Activated CD8-positive, alpha-beta memory T cell treated with anti-CD3 and anti-CD28 coated beads for 24 hours (primary cell): ENCODE data around the gene TGFB1I1.
A peak's percentile ranks its signal among the peaks of the same experiment; 100 is the strongest.
"Not testable (repeated sequence)": the region's sequence is repeated elsewhere in the genome, so short reads cannot be mapped to it uniquely, and the experiment has no call there.

ENCODE experiments used
- DNase-seq: peaks from one replicate; pipeline ENCODE4 v3.0.0-alpha.2; 2020

Gene TGFB1I1

DNA sequence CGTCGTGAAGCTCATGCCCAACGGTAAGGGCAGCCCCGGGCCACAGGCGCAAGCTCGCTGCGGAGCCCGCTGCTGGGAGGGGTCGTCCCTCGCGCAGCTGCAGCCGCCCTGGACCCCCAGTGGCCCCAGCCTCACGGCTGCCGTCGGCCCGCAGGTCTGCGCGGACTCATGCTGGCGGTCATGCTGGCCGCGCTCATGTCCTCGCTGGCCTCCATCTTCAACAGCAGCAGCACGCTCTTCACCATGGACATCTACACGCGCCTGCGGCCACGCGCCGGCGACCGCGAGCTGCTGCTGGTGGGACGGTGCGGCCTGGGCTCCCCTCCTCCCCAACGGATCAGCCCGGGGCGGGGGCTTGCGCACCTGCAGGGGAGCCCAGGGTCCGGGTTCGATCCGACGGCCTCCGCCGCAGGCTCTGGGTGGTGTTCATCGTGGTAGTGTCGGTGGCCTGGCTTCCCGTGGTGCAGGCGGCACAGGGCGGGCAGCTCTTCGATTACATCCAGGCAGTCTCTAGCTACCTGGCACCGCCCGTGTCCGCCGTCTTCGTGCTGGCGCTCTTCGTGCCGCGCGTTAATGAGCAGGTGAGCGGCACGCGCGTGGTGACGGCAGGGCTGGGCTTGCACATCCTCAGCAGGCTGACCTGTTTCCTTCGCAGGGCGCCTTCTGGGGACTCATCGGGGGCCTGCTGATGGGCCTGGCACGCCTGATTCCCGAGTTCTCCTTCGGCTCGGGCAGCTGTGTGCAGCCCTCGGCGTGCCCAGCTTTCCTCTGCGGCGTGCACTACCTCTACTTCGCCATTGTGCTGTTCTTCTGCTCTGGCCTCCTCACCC is 16.7 kb downstream of the TGFB1I1 start:
- DNase-seq, result no peak

DNA sequence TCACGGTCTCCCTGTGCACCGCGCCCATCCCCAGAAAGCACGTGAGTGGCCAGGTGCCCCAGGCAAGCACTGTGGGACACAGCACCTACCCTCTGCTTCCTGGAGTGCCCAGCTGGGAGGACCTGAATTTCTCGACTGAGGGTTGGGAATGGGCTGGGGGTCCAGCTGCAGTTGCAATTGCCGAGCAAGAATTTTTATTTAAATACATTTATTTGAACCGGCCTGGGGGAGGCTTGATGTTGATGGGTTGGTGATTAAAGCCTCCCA is 17.3 kb downstream of the TGFB1I1 start:
- no peak for DNase-seq

DNA sequence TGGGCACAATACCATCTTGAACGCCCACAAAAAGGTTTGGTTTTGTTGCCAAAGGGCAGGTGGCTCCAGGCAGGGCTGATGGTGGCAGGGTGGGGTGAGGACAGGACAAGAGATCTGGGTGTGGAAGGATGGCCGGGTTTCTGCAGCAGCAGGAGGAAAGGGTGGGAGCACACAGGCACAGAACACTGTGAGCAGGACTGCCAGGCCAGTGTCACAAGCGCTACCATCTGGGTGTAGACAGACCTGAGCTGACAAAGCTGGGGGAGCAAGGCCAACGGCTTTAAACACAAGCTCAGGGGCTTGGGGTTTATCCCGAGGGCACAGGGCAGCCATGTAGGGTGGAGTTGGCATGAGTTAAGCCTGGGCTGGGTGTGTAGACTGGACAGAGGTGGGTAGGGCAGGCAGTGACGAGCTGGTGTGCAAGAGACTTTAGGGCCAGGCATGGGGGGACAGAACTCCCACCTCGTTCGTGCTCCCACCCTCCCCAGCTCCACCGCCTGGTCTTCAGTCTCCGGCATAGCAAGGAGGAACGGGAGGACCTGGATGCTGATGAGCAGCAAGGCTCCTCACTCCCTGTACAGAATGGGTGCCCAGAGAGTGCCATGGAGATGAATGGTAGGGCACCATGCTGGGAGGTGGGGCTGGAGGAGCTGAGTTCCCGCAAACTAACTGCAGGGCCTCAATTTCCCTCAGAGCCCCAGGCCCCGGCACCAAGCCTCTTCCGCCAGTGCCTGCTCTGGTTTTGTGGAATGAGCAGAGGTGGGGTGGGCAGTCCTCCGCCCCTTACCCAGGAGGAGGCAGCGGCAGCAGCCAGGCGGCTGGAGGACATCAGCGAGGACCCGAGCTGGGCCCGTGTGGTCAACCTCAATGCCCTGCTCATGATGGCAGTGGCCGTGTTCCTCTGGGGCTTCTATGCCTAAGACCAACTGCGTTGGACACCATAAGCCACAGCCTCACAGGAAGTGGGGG is 17.9 kb downstream of the TGFB1I1 start:
- no peak for DNase-seq

DNA sequence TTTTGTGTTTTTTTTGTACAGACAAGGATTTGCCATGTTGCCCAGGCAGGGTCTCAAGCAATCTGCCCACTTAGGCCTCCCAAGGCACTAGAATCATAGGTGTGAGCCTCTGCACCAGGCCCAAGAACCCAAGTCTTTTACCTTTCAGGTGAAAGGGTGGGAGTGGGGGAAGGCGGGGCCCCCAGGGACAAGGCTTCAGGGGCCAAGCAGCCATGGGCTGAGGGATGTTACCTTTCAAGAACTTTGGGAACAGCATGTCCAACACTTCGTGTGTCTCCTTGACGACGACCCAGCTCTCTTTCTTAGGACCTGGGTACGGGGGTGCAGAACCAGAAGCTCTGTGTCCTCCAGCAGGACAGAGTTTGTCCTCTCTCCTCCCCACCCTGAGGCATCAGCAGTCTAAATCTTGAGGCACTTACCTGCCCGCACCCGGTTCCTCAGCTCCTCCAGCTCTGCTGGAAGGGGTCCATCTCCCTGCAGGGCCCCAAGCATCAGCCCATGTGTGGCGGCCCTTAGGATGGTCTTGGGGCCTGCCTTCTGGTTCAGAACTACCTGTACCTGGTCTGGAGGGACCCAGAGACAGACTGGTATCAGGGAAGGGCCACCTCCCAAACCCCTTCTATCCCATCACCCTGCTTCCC is 19.9 kb downstream of the TGFB1I1 start:
- no peak for DNase-seq

DNA sequence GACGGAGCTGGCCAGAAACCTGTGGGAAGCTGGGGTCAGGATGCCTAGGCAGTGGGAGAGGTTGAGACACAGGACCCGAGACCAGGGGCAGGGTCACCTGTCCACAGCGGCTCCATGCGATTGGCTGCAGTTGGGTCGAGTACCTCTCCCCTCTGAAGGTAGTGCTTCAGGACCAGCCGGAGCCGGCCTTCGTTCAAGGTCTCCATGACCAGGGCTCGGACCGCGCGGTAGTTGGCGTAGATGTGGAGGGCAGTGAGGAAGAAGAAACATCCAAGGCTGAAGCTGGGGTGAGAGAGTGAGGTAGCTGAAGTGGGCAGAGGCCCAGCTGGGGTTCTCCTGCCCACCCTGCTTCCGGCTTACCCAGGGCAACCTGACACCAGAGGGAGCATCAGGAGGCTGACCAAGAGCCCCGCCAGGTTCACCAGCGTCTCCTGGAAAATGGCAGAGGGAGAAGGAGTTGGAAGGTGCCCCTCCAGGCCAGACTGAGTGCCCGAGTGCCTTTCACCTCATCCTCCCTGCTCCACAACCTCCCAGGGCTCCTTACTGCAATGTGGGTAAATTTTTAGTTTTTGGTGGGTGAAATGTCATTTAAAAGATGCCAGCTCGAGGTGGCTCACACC is 21.7 kb downstream of the TGFB1I1 start:
- no peak for DNase-seq

DNA sequence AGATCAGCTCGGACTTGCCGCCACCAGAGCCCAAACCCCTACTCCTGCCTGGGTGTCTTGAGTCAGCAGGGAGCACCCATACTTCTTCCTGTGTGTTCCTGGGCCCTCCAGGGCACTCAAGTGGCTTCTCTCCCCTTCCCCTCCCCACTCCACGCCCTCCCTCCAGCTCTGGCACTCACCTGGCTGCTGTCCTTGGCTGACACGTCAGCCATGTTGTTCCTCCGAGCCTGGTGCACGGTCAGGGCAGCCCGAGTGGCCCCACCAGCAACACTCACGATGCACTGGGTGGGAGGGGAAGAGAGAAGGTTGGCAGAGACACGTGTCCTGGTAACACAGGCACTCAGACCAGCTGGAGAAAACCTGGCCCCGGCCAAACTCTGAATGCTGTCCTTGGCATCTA is 24.7 kb downstream of the TGFB1I1 start:
- DNase-seq, result no peak

DNA sequence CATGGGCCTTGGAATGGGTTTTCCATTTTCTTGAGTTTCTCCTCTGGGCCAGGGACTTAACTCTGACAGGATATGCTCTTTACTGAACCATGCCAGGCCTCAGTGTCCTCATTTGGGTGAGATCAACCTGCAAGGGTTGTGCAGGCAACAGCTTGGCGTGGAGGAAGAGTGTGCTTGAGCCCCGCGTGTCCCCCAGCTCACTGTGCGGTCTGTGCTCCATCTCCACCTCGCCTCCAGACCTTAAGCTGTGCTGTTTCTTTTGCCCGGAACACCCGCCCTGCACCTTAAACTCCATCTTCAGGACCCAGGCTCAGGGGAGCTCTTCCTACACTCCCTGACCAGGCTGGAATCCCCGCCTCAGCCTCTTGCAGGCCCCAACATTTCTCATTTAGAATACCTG is 26.5 kb downstream of the TGFB1I1 start:
- no peak for DNase-seq

DNA sequence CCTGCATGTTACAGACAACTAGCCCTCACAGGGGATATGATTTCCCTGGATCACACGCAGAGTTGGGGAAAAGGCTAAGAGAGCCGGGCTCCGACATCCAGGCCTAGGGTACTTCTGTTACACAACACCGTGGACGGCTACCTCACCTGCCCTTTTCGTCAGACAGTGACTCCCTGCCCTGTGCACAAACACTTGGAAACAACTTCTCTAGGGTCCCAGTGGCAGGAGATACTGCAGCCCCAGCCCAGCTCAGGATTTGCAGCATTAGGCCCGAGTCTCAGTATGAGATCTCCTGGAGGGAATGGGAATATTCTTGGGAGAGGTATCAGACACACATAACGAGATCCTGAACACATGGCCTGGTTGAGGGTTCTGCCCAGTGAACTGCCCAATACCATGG is 28.0 kb downstream of the TGFB1I1 start:
- DNase-seq, result no peak

DNA sequence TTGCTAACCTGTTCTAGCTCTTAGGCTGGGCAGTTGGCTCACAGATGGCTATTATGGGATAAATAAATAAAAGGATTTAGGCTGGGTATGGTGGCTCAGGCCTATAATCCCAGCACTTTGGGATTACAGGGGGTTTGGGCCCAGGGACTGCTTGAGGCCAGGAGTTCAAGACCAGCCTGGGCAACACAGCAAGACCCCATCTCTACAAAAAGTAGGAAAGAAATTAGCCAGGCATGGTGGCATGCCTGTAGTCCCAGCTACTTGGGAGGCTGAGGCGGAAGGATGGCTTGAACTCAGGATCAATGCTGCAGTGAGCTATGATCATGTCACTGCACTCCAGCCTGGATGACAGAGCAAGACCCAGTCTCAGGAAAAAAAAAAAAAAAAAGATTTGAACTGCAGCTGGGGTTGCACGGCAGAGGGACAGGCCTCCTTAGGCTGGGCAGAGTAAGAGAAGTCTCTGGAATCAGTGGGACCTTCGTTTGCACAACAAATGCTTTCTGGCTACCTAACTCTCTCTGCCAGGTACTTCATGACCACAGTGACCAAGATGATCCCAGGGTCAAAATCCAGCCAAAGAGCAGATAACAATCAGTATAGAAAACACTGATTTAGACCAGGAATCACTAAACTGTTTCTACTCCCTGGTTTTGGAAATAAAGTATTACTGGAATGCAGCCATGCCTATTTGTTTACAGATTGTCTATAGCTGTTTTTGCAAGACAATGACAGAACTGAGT is 29.4 kb downstream of the TGFB1I1 start:
- DNase-seq, result no peak

DNA sequence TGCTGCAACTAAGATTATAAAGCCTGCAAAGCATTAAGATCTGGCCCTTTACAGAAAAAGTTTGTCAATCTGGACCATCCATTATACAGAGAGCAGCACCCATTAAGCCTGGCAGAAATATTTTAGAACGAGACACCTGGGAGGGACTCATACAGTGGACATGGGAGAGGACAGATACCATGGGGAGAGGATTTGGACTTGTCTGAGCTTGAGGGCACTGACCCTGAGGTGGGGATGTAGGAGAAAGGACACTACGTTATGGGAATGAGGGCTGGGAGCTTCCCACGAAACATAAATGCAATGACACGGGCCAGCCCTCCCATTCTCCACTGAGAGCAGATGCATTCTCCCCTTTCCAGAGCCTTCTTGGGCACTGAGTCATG is 30.0 kb downstream of the TGFB1I1 start:
- DNase-seq, result no peak

DNA sequence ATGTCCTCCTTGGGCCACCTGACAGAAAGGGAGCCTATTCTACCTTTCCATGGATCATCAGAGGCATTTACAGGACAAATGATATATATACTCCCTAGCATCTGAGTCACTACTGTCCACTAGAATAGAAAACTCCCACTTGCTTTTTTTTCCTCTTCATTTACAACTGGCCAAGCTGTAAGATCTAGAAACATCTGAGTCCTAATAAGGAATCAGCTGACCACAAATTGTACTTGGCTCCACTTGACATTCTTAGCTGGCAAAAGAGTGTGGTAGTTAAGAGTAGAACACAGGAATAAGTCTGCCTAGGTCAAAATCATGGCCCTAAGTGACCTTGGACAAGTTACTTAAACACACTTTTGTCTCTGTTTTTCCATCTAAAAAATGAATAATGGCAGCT is 31.0 kb downstream of the TGFB1I1 start:
- DNase-seq, result no peak

DNA sequence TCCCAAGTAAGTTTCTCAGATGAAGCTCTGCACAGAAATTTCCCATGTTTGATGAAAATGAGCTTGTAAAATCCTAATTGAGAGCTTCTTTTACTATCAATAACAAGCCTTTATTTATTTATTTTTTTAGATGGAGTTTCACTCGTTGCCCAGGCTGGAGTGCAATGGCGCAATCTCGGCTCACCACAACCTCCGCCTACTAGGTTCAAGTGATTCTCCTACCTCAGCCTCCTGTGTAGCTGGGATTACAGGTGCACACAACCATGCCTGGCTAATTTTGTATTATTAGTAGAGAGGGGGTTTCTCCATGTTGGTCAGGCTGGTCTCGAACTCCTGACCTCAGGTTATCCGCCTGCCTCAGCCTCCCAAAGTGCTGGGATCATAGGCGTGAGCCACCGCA is 31.6 kb downstream of the TGFB1I1 start:
- DNase-seq, result not testable (repeated sequence)

DNA sequence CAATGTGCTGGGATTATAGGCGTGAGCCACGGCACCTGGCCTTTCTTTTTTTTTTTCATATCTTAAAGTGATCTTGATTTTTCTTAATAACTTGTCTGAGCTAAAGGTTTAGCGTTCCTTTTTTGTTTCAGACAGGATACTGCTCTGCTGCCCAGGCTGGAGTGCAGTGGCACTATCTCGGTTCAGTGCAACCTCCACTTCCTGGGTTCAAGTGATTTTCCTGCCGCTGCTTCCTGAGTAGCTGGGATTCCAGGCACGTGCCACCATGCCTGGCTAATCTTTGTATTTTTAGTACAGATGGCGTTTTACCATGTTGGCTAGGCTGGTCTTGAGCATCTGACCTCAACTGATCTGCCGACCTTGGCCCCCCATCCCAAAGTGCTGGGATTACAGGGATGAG is 32.2 kb downstream of the TGFB1I1 start:
- DNase-seq, result no peak

DNA sequence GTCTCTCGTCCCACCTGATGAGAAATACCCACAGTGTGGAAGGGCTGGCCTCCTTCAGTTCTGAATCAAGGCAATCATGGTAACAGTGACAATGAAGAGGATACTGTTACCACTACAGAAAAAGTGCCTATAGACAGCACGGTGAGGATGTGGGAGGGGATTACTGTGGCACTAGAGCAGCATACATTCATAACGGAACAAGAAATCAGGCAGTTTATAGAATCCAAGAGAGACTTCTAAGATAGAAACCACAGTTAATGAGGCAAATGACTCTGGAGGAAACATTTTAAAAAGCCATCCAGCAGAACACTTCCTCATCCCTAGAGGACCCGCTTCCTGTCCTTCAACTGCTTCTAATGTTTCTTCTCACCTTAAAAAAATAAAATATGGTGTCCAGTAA is 33.5 kb downstream of the TGFB1I1 start:
- no peak for DNase-seq

DNA sequence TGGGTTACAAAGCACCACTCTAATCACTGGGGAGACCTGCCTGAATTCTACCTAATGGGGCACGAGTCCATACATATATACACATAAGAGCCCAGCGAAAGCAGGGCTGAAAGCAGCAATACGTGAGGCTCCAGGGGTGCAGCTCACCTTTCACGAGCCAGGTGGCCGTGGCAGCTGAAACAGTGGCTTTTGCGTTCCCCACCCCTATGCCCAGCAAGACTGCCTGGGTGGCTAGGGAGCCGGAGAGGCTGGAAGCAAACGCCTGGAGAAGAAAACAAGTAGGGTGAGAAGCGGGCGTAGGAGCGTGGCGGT is 35.6 kb downstream of the TGFB1I1 start:
- no peak for DNase-seq

DNA sequence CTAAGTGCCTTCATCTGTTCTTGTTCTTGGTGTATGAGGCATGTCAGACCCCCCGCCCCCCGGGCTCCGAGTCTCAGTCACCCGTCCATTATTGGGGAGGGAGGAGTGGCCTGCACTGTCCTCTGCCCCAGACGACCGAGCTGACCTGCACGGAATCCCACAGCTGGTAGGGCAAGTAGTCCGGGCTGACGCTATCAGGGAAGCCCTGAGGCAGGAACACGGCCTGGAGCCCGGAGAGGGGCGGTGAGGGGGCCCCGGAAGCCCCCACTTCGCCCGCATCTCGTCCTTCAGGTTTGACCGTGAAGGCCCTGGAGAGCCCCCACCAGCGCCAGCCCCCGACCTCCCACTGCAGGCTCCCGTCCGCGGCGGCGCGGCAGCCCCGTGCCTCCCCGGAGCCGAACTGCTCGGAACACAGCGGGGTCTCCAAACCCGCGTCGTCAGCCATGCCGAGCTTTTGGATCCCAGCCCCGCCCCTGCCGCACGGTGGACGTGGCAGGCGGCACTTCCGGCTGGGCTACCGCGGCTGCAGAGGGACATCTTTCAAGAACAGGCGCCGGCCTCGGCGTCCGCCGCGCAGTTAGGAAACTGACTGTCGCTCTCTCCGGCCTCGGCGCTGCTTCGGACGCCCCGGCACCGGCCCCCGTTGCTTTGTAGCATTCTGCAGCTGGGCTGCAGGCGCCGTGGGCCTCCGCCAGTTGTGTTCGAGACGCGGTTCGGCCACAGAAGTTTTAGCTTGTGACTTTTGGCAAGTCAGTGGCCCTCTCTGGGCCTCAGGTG is 36.2 kb downstream of the TGFB1I1 start, which contains the start of gene RUSF1:
TSS of gene RUSF1 (minus strand) at position 463 of the 777 bp plus-strand sequence. CDS start at position 445, 18 bp downstream.
- peak; percentile 93 for DNase-seq

DNA sequence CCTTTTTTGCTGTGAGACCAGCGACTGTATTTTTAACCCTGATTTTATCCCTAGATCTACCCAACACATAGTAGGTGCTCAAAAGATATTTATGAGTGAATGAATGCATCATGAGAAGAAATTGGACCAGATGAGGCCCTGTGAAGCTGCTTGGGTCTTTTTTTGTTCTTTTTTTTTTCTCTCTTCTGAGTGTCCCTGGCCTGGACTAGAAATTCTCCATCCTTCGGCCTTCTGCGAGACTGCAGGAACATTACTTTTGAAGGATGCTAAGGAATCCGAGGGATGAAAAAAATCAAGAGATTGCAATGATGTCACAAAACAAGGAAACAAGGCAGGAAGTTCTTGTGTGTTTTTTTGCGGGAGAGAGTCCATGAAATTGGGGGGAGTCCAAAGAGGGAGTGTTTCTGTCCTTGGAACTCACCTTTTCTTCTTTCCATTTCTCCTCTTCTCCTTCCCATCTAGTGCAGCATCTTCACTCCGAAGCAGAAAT is 36.8 kb downstream of the TGFB1I1 start:
- no peak for DNase-seq

DNA sequence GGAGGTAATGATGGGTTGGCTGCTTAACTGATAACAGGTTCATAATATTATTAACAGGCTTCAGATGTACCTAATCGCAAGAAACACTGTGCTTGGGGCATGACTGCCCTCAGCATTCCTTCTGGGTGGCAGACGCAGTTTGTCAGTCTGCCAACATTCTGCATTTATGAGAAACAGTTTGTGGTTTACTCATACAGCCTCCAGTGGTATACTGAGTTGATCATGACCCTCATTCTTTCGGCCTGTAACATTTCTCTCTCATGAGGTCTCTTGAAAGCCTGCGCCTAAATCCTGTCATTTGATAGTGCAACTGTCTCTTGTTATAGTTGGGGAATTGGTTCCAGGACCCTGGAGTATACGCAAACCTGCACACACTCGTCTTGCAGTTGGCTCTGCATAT is 41.2 kb downstream of the TGFB1I1 start:
- no peak for DNase-seq

DNA sequence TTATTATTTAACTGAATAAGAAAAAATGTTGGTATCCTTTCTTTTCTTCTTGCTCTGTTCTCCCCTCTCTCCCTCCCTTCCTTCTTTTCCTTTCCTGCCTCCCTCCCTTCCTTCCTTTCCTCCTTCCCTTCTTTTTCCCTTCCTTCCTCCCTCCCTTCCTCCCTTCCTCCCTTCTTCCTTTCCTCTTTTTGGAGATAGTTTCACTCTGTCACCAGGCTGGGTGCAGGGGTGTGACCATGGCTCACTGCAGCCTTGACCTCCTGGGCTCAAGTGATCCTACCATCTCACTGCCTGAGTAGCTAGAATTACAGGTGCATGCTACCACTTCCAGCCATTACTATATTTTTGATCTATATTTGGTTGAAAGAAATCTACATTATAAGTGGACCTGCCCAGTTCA is 41.9 kb downstream of the TGFB1I1 start:
- DNase-seq, result no peak

DNA sequence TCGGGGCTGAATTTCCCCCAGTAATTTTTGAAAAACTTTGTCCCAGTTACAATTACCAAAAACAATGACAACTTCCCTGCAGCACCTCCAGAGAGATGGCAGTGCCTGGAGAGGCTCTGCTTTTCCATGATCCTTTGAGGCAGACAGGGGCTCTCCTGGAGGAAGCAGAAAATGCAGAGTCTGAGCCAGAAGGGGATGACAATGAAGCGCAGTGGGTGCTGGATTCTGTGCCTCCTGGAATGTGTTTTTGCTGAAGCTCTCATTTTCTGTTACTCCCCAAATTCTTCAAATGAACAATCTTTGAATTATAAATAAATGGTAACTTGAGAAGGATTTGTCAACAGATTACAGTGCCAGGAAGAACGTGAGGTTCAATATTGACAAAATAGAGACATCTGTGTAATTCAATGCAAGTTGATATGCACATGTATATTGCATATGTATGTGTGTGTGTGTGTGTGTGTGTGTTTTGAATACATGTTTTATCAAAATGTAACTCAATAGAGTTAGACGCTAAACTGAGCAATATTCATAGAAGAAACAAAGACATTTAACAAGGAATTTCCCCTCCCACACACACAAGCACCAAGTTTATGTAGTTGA is 45.9 kb downstream of the TGFB1I1 start:
- DNase-seq, result no peak

DNA sequence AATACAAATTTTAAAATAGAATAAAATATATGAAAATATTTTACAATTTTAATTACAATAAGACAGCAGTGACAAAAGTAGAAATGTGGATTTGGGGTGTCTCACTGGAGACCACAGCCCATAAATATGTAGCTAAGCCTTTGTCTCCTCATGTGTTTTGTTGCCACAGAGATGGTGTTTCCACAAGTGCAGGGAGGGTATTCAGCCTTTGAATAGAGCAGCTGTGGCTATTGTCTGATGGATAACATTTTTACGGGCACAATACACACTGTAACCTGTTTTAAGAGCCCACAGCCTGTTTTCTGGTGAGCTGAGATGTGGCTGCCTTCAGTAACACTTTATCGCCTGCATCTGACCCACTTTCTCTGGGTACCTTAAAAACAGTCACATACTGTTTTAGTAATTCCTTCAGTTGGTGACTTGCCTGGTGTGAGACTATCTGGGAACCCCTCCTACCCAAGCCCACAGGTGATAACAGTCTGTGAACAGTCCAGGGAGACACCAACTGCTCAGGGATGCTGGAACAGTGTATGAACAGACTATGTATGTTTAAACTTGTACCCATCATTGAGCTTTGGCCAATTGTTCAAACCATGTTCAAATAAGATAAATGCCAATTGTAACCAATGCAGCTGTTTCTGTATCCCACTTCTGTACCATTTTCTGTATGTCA is 47.9 kb downstream of the TGFB1I1 start:
- no peak for DNase-seq
